Stimulated activated naive CD8-positive, alpha-beta T cell treated with anti-CD3 and anti-CD28 coated beads, Interleukin-15, amount 100 ng/mL, for 72 hours (primary cell): ENCODE data around the gene VAC14.
"Not testable (repeated sequence)": the region's sequence is repeated elsewhere in the genome, so short reads cannot be mapped to it uniquely, and the experiment has no call there.

Experiments
- ATAC-seq: fragments of 150-1000 bp; cut with Tn5 transposase; 2 replicates; pipeline ENCODE4 v1.10.0; 2021; ENCODE audit warnings: mild to moderate bottlenecking, moderate library complexity
- DNase-seq, 2 donors: peaks; one replicate each; pipeline ENCODE4 v3.0.0; 2021 to 2022
- H3K27ac Mint-ChIP-seq, 2 donors: one replicate each; pipeline ENCODE4 v1.8.0; 2022; ENCODE audit warnings: mild to moderate bottlenecking in 2 of 2, mixed read lengths in 2 of 2, moderate library complexity in 2 of 2
- H3K27me3 Mint-ChIP-seq: one replicate; pipeline ENCODE4 v1.8.0; 2022; ENCODE audit warnings: mixed read lengths
- H3K4me1 Mint-ChIP-seq: one replicate; pipeline ENCODE4 v1.8.0; 2022; ENCODE audit warnings: mild to moderate bottlenecking, mixed read lengths
- H3K4me3 Mint-ChIP-seq, 2 donors: one replicate each; pipeline ENCODE4 v1.8.0; 2022; ENCODE audit warnings: mild to moderate bottlenecking in 2 of 2, mixed read lengths in 2 of 2, moderate library complexity in 1 of 2
- H3K9me3 Mint-ChIP-seq, 2 donors: one replicate each; pipeline ENCODE4 v1.8.0; 2022; ENCODE audit warnings: mixed read lengths in 2 of 2

VAC14 gene

DNA sequence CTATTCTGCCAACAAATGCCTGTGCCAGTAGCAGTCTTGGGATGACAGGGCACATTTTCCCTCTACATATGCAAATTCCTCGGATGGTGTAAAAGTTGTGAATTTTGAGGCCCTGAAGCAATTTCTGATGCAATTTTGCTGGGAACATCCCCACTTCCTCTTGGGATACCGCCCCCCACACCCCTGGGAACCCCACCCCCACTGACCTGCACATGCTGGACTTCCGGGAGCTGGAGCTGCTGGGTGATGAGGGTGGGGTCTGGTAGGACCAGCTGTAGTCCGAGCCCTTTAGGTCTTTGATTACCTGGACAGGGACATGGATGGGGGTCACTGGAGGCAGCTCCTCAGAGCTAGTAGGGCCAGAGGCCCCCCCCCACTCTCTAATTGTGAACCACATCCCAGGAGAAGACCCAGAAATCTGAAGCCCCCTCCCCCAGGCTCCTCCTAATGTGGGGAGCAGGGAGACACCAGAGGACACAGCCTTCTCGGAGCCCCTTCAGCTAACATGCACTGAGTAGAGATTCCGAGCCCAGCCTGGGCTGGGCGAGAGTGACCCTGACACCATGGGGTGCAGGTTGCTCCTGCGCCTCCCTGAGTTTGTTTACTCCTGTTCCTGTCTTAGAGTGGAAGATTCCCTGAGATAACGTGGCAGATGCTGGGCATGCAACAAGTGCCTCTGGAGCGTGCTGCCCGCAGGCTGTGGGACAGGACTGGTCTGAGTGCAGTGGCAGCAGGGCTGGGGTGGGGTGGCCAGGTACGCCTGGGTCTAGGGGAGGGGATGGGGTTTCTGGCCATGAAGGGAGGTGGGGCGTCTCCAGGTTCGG is 124.1 kb downstream of the VAC14 start:
- H3K9me3 Mint-ChIP-seq: no peaks in the 10 kb centered on the region
- no peaks in the 10 kb centered on the region for H3K27me3 Mint-ChIP-seq
- H3K4me3 Mint-ChIP-seq: no peak overlapping the region
- DNase-seq: no peak
- H3K4me1 Mint-ChIP-seq: peaks cover 31% of the 10 kb centered on the region
- no peak for ATAC-seq
- peak overlapping the region in 1 of 2 donors; percentile 27 for H3K27ac Mint-ChIP-seq

DNA sequence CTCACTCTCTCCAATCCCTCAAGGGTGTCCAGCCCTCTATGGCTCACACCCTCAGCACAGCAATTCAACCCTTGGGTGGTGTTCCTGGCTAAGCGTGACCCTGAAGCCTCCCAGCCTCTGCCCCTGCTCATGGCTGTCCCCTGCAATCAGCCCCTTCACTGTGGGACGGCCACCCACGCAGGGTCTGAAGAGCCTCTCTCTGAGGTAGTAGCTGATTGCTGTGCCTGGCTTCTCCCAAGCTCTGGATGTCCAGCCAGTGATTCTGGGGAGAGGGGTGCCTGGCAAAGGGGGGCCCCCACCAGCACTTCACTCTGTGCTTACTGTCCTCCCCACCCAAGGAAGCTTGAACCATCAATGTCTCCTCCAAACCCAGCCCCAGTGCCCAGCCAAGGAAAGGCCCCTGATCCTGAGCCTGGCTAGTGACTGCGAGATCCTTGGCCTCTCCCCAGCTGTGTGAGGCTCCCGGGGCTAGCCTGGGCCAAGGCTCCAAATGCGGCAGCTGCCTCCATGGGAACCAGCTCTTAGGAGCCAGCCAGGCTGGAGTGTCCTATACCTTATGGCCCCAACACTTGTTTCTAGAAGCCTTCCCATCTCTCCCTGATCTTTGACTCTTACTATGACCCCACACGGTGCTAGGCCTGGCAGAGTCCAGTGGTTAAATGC is 125.0 kb downstream of the VAC14 start:
- Mint-ChIP-seq H3K4me3 (no peak overlapping the region), H3K9me3 (no peaks in the 10 kb centered on the region), H3K27me3 (no peaks in the 10 kb centered on the region), H3K27ac (peak overlapping the region in 1 of 2 donors; percentile 55), H3K4me1 (peaks cover 21% of the 10 kb centered on the region)
- no peak for ATAC-seq
- DNase-seq: no peak

DNA sequence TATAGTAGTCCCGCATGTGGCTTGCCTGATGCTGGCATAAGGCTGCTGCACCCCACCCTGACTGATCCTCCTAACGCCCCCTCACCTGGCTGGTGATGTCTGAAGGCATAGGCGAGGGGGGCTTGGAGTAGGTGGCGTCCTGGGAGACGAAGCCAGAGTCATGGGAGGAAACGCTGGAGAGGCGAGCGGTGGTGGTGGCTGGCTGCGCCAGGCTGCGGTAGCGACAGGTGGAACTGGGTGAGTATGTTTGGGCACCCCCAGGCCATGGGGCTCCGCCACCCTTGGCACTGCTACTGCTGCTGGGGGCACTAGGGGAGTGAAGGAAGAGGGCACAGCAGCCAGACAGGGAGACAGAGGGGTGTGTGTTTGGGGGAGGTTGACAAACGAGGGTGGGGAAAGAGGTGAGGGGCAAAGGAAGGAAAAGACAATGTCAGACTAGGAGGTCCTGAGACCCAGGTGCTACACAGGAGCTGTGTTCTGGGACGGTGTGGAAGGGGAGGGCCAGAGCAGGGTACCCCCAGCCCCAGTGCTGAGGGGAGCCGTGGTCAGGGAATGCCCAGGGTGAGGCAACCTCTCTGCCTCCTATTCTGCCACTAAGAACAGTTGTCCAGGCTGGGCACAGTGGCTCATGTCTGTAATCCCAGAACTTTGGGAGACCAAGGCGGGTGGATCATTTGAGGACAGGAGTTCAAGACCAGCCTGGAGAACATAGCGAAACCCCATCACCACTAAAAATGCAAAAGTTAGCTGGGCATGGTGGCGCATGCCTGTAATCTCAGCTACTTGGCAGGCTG is 126.5 kb downstream of the VAC14 start:
- DNase-seq (no peak), ATAC-seq (no peak)
- H3K4me3 Mint-ChIP-seq: no peak overlapping the region
- H3K4me1 Mint-ChIP-seq: peaks cover 10% of the 10 kb centered on the region
- peak overlapping the region in 1 of 2 donors; percentile 36 for H3K27ac Mint-ChIP-seq
- H3K9me3 Mint-ChIP-seq: no peaks in the 10 kb centered on the region
- no peaks in the 10 kb centered on the region for H3K27me3 Mint-ChIP-seq

DNA sequence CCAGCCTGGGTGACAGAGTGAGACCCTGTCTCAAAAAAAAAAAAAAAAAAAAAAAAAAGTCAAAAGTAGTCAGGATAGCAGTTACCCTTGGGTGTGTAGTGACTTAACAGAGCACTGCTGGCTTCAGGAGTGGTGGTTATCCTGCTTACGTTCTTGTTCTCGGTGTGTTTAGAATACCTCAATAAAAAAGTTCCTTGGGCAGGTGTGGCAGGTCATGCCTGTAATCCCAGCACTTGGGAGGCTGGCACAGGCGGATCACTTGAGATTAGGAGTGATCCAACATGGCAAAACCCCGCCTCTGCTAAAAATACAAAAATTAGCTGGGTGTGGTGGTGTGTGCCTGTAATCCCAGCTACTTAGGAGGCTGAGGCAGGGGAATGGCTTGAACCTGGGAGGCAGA is 130.0 kb downstream of the VAC14 start:
- not testable (repeated sequence) for ATAC-seq, H3K4me1 Mint-ChIP-seq, H3K4me3 Mint-ChIP-seq, DNase-seq, H3K27me3 Mint-ChIP-seq, H3K9me3 Mint-ChIP-seq, H3K27ac Mint-ChIP-seq

DNA sequence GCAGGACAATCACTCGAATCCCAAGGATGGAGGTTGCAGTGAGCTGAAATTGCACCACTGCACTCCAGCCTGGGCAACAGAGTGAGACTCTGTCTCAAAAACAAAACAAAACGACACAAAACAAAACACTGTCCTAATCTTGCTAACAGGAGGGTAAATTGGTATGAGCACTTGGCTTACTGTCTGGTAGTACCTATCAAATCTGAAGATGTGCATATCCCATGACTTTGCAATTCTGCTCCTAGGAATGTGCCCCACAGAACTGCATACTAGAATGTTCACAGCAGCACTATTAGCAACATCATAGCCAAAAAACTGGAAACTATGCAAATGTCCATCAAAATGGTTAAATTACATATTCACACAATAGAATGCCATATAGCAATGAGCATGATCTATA is 130.8 kb downstream of the VAC14 start:
- ATAC-seq (no peak), DNase-seq (no peak)
- no peak overlapping the region for H3K4me3 Mint-ChIP-seq
- no peaks in the 10 kb centered on the region for H3K27me3 Mint-ChIP-seq
- no peaks in the 10 kb centered on the region for H3K4me1 Mint-ChIP-seq
- H3K9me3 Mint-ChIP-seq: no peaks in the 10 kb centered on the region
- peak overlapping the region in 1 of 2 donors; percentile 44 for H3K27ac Mint-ChIP-seq

DNA sequence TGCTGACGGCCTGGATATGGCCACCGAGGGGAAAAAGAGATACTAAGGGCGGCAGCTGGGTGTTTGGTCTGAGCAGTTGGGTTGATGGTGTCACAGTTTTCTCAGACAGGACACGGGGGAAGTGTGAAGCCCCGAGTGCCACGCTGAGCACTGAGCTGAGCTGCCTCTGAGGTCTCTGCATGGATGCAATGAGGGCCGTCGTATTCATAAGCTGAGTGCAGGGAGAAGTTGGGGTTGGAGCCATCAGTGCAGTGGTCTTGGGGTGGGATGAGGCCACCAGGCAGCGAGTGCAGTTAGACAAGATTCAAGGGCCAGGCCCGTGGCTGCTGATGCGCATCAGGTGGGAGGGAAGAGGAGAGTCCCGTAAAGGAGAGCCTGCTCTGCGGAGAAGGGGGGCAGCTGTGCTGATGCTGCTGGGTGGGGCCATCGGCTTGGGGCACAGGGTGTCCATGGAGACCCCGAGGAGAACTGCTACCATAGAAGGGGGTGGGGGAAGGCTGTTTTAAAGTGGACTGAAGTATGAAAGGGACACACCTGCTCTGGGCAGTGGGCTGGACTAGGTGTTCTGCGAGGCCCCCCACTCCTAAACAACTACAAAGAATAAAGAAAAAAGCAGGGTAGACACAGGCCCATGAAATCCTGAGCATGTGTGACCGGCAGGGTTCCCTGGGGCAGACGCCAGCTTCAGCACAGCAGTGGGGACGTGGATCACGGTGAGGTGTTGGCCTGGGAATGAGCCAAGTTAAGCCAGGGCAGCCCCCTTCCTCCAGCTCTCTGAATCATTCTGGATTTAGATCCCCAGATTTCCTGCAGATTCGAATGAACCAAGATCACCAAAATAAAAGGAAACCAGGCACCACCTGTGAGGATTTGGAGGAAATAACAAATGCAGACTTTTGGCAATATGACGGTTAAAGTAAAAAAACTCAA is 134.9 kb downstream of the VAC14 start:
- peak overlapping the region in 1 of 2 donors; percentile 72 for H3K27ac Mint-ChIP-seq
- no peak for ATAC-seq
- H3K4me3 Mint-ChIP-seq: no peak overlapping the region
- H3K9me3 Mint-ChIP-seq: no peaks in the 10 kb centered on the region
- peaks cover 6% of the 10 kb centered on the region for H3K4me1 Mint-ChIP-seq
- H3K27me3 Mint-ChIP-seq: no peaks in the 10 kb centered on the region
- DNase-seq: no peak

DNA sequence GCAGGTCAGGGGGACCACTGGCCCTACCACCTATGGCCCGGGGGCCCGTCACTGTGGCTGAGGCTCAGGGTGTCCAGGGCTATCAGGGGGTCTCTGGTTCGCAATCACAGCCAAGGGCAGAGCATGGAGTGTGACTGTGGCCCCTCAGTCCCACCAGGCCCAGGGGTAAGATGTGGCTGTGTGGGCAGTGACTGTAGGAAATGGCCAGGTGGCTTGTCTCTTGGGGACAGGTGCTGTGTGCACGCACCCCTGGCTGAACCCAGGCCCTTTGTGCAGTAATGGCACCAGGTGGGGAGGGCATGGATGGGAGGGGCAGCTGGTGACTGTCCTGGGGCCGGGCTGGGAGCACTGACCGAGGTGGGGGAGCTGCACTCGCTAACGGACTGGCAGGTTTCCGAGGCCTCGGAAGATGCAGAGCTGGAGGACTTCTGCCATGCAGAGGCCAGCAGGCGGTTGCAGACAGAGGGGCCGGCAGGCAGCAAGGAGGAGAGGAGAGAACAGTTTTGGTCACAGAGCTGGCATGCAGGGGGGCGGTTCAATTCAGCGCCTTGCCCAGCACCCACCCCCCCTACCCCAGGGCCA is 135.8 kb downstream of the VAC14 start:
- no peak for ATAC-seq

DNA sequence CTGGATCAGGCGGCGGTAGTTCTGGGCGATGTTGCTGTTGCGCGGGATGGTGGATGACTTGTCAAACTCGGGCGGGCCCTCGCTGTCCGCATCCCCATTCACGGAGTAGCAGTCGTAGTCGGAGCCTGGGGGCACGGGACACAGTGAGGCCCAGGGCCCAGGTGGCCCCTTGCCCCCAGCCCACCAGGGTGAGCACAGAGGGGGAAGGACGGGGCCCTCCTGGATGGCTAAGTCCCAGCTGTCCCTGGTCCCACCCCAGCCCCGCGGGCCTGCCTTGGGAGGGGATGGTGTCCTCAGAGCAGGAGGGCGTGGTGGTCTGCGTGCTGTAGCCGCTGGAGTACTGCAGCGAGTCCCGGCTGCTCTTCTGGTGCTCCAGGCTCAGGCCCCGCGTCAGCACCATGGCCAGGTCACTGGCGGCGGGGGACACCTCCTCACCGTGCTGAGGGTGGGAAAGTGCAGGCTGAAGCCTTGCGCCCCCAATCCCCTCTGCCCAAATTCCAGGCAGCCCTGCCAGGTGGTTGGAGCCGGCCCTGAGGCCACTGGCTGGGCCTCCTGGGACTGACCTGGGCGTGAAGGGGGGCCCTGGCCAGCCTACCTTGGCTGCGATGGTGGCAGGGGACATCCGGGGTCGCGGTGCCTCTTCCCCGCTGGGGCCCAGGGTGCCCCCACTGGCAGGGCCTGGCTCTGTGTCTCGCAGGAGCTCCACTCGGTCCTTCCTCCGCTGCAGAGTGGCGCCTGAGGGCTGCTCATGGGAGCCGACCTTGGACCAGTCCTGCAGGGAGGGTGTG is 136.4 kb downstream of the VAC14 start:
- Mint-ChIP-seq H3K4me3 (no peak overlapping the region), H3K9me3 (no peaks in the 10 kb centered on the region), H3K4me1 (peaks cover 11% of the 10 kb centered on the region), H3K27me3 (no peaks in the 10 kb centered on the region), H3K27ac (no peak overlapping the region)
- ATAC-seq (peak; percentile 46), DNase-seq (no peak)

More for the DNA sequence above, 135.8 kb downstream of the VAC14 start:
- Mint-ChIP-seq H3K4me3 (no peak overlapping the region), H3K27ac (no peak overlapping the region), H3K27me3 (no peaks in the 10 kb centered on the region), H3K9me3 (no peaks in the 10 kb centered on the region), H3K4me1 (peaks cover 11% of the 10 kb centered on the region)
- no peak for DNase-seq

DNA sequence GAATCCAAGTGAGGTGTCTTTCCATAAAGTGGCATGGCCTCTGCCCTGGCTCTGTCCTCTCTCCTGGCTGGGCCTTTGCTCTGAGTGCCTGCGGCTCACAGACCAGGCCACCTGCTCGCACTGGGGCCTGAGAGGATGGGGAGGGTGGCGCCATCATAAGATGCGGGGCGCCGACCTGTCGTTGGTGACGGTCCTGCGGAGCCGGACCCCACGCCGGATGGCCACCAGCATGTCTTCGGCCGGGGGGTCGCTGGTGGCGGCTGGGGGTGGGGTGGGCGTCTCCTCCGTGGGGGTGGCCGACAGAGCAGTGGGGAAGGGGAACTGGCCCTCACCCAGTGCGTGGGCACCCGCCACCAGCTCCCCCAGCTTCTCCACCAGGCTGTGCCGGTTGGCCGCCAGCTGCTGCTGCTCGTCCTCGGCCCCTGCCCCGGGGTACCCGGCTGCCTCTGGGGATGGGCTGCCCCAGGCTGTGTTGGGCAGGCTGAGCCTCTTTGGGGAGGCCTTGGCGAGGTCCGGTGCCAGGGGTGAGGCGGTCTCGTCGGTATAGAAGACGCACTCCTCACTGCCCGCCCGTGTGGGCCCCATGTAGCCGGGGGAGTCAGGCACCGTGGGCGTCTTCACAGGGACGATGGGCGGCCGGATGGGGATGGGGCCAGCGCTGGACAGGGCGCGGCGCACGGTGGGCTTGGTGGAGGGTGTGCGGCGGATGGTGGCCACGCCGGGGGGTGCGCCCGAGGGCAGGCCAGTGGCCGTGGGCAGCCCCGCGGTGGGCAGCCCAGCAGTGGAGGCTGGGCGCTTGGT is 137.2 kb downstream of the VAC14 start:
- Mint-ChIP-seq H3K4me1 (peaks cover 11% of the 10 kb centered on the region), H3K4me3 (no peak overlapping the region), H3K27me3 (no peaks in the 10 kb centered on the region), H3K27ac (no peak overlapping the region), H3K9me3 (no peaks in the 10 kb centered on the region)
- peak; percentile 61 for ATAC-seq
- DNase-seq: no peak

DNA sequence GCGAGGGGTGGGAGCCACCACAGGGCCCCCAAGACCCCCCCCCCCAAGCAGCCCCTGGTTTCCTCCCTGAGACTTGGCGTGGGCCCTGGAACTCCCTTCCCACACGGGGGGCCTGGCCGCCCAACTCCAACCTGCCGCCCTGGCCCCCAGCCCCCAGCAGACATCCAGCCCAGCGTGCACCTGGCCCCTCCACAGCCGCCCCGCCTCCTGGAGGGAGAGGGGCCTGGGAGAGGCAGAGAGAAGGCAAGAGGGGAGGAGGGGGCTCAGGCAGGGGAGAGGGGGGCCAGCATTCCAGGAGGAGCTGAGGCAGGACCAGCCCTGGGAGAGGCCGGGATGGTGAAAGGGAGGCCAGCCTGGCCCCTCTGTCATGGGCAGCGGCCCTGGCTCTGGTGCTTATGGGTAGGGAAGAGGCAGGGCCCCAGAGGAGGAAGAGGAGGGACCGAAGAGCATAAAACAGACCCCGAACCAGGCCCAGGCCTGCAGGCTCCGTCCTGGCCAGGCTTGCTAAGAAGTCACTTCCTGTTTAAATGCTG is 137.9 kb downstream of the VAC14 start:
- Mint-ChIP-seq H3K27ac (peak overlapping the region in 1 of 2 donors; percentile 95), H3K9me3 (no peaks in the 10 kb centered on the region), H3K4me3 (no peak overlapping the region), H3K27me3 (no peaks in the 10 kb centered on the region), H3K4me1 (peaks cover 11% of the 10 kb centered on the region)
- no peak for DNase-seq
- ATAC-seq: no peak

DNA sequence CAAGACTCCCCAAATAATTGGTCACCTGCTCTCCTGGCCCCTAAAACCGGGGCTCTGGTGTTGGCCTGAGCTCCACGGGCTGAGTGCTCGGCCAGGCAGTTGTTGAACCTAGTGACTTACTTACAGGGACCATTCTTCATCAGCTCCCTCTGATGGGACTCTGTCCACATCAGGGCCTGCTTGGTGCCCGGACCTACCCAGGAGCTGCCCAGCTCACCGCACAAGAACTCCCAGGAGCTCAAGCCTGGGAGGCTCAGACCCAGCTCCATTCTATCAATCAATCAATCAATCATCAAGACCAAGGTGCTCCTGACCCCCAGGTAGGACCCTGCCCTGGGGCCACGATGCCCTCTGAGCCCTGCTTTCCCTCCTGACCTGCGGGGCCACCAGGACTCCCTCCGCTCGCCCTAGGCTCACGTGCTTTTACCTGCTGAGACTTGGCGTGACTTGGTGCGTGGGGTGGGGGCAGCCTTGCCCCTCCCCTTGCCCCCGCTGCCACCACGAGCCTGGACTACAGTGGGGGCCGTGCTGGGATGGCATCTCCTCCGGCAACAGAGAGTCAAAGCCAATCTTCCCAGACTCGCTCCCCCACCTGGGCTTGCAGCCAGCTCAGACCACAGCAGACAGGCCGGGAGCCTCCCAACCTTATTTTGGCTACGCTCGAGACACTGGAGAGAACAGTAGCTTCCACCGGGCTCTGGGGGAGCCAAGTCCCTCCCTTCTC is 138.9 kb downstream of the VAC14 start:
- Mint-ChIP-seq H3K27ac (no peak overlapping the region), H3K9me3 (no peaks in the 10 kb centered on the region), H3K4me1 (peaks cover 11% of the 10 kb centered on the region), H3K4me3 (no peak overlapping the region), H3K27me3 (no peaks in the 10 kb centered on the region)
- no peak for DNase-seq
- ATAC-seq: no peak

DNA sequence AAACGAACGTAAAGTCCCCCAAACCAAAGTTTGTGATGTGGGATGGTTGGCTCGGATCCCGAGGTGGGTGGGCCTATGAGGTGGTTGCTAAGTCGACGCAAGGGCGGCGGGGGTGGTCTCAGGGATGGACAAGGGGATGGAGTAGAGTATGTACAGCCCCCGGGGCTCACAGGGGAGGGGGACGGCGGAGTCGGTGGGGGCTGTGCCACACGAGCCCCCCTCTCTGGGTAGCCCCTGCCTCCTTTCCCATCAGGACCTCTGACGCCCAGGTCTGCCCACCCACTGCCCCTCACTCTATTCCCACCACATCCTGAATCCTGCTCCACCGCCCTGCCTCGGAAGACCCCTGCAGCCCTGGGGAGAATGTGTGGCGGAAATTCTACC is 139.4 kb downstream of the VAC14 start:
- Mint-ChIP-seq H3K27me3 (no peaks in the 10 kb centered on the region), H3K4me1 (peaks cover 11% of the 10 kb centered on the region), H3K9me3 (no peaks in the 10 kb centered on the region), H3K27ac (peak overlapping the region in 1 of 2 donors; percentile 44), H3K4me3 (no peak overlapping the region)
- DNase-seq (no peak), ATAC-seq (no peak)
